Prostate gland (tissue), 2 donors: ENCODE results near the gene PIP5K1C.

Source experiments
- POLR2A ChIP-seq: fragments of 450-650 bp; IDR thresholded peaks from one replicate; pipeline ENCODE4 v1.6.1; 2016; ENCODE audit warnings: antibody characterized with exemption, mild to moderate bottlenecking
- POLR2AphosphoS5 ChIP-seq: sonication (generic); formaldehyde crosslinking; IDR thresholded peaks from one replicate; pipeline ENCODE4 v1.6.1; 2017; ENCODE audit warnings: antibody characterized with exemption
- TF ChIP-seq, protein P1 (sequence below), 4 experiments: fragments of 200-600 bp in 2 of 4; fragments of 450-650 bp in 2 of 4; sonication (generic) in 2 of 4; IDR thresholded peaks; 1 replicate in 3 of 4; 2 replicates in 1 of 4; pipeline ENCODE4 v1.5.1; 2016 to 2019; ENCODE audit warnings: antibody characterized with exemption in 4 of 4, mild to moderate bottlenecking in 2 of 4, moderate library complexity in 2 of 4

DNA sequence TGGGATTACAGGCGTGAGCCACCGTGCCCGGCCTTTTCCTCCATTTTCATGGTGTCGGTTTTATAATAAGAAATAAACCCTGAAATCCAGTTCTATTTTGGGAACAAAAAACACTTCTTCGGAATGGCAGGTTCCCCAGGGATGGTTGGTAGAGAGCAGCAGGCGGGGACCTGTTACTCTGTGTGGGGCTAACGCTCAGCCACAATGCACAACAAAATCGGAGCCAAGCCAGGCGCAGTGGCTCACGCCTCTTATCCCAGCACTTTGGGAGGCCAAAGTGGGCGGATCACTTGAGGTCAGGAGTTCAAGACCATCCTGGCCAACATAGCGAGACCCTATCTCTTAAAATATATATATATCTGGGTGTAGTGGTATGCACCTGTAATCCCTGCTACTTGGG, 99.2 kb downstream of the PIP5K1C start:
- TF ChIP-seq, protein P1, sequence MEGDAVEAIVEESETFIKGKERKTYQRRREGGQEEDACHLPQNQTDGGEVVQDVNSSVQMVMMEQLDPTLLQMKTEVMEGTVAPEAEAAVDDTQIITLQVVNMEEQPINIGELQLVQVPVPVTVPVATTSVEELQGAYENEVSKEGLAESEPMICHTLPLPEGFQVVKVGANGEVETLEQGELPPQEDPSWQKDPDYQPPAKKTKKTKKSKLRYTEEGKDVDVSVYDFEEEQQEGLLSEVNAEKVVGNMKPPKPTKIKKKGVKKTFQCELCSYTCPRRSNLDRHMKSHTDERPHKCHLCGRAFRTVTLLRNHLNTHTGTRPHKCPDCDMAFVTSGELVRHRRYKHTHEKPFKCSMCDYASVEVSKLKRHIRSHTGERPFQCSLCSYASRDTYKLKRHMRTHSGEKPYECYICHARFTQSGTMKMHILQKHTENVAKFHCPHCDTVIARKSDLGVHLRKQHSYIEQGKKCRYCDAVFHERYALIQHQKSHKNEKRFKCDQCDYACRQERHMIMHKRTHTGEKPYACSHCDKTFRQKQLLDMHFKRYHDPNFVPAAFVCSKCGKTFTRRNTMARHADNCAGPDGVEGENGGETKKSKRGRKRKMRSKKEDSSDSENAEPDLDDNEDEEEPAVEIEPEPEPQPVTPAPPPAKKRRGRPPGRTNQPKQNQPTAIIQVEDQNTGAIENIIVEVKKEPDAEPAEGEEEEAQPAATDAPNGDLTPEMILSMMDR (IDR thresholded peaks at IDR 0.05) = no peak
- no peak for TF ChIP-seq POLR2A
- no peak for TF ChIP-seq POLR2AphosphoS5
